ENCODE results near the gene PDIA6.

DNA sequence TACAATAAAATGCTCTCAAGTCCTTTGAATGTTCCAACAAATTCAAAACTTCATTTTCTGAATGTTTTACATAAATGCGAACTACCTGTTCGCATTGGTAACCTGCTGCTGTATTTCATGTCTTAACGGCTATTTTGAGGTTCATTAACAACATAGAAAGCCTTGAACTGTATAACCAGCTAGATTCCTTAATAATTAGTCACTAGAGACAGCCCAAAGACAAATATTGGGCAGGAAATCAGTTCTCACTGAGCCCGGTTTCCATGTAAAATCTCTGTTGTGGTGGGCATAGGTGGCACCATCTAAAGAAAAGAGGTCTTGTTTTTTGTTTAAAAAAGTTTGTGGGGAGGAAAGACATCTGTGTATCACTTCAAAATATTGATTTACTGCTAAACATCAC is 29.2 kb downstream of the PDIA6 start:
- TF ChIP-seq CTCF (IDR thresholded peaks at IDR 0.05; ENCODE audit: extremely low read depth in 1 of 2, insufficient read depth in 1 of 2, low read depth in 1 of 2, low read length in 2 of 2) (no peak), MAX (IDR thresholded peaks at IDR 0.05; ENCODE audit: insufficient read depth, insufficient read length) (no peak), GATA2 (IDR thresholded peaks at IDR 0.05; ENCODE audit: insufficient read depth, insufficient read length, low read depth, low read length) (no peak), POLR2A (IDR thresholded peaks at IDR 0.05; ENCODE audit: low read depth, low read length) (no peak)

All from endothelial cell of umbilical vein (primary cell).